Forelimb muscle (tissue), 1 donor: ENCODE data around the gene FAM229B. TPM values are rescaled to one million over a fixed set of nuclear protein-coding genes. Genes with fewer than 3 reads are reported as not detected.
"Not testable (repeated sequence)": the region's sequence is repeated elsewhere in the genome, so short reads cannot be mapped to it uniquely, and the experiment has no call there.

Experiments
- DNase-seq: peaks from one replicate; pipeline ENCODE4 v3.0.0-alpha.2; 2013; ENCODE audit warnings: low read depth
- polyA plus RNA-seq: library from polyadenylated mRNA; unstranded; fragments of 120-200 nt; gene quantifications from one replicate; pipeline ENCODE4 v1.2.1, GENCODE V29; 2013; ENCODE audit not compliant: insufficient read length

The FAM229B gene, protein sequence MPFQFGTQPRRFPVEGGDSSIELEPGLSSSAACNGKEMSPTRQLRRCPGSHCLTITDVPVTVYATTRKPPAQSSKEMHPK
- 19.8 TPM for polyA plus RNA-seq

DNA sequence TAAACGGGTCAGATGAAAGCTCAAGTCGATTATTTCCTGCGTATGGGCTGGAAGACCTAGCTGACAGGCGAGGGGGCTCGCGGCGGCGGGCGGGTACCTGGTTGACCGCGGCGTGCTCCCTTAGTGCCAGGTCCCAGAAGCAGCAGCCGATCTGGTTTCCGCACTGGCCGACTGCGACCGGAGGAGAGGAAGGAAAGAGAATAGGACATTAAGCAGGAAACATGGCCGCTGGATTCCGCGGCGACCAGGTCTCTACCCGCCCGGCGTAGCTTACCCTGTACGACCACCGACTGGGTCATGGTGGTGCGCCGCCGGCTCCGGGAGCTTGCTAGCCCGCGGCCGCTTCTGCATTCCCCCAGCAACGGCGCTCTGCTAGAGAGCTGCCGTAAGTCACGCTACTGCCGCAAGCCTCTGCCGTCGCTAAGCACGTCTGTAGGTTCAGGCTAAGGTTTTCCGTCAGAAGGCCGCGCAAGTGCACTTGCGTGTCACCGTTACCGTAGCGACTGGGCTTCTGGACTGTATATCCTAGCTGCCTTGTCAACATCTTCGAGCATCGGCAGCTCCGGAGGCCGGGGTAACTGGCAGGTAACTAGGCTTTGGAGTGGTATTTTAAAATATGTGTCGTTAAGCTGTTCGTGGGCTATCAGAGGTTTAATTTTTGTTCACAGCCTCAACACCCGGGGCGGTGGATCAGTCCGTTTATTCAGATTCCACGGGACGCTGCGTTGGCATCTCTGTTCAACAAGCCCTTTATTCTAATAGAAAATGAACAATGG is at the start of gene FAM229B, which contains the start of gene TUBE1:
Gene FAM229B (plus strand): TSS at position 456 of the 776 bp plus-strand sequence. CDS start 11,693 bp downstream, outside the sequence.
Gene TUBE1 (minus strand): TSS at position 347 of the 776 bp plus-strand sequence. CDS start 48 bp downstream, at position 299.
- peak; percentile 97 for DNase-seq

DNA sequence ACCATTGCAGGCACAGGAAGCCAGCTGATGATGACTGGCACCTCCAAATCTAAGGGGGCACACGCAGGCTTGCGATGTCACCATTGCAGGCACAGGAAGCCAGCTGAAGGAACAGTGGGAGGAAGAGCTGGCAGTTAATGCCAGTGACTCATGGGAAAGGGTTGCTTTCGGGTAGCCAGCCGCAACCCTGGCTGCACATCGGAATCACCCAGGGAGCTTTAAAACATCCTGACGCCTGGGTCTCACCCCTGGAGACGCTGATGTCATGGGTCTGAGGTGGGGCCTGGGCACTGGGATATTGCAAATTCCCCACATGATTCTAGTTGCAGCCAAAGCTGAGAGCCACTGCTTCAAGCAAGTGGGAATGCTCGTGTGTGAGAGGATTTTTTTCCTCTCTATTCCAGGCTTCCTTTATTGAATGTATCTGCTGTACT is 49.6 kb upstream of the FAM229B start:
- no peak for DNase-seq

DNA sequence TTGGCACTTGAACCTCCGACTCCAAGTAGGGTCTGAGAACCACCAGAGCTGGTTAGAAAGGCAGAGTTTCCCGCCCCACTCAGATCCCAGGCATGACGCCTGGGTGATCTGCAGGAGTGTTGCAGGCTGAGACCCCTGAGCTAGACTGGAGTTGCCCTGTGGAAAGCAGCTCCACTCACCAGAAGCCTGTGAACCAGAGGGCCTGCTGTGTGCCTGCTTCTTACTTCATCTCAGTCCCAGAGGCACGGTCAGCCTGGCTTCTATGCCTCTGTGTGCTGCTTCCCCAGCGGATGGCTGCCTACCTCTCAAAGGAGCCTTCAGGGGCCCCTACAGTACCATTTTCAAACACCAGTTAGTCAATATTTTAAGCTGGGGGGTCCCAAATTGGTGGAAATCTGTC is 49.1 kb upstream of the FAM229B start:
- no peak for DNase-seq

DNA sequence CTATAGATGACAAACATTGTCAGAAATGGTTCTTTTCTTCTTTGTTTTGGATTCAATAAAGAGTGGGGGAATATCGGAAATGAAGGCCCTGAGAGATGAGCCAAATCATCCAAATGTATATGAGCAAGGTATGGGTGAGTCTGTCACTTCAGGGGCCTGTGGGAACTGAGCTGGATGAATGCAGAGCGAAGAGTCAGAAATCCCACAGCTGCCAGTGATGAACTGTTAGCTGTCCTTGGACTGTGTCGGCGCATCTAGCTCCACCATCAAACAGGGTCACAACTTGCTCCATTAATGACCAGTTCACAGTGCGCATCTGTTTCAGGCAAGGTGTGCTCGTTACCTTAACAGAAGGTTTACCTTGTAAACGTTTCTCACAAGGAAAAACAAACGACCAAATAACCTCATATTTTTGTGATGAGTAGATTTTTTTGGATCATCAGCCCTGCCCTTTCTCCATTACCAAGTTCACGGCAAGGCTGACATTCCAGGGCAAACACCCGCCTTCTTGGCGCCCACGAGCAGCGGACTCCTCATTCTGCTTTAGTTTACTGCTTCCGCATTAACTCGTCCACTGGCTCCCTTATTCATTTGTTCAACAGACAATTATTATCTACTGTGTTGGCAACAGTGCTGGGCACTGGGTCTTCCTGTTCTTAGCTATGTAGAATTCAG is 48.5 kb upstream of the FAM229B start:
- DNase-seq = no peak

DNA sequence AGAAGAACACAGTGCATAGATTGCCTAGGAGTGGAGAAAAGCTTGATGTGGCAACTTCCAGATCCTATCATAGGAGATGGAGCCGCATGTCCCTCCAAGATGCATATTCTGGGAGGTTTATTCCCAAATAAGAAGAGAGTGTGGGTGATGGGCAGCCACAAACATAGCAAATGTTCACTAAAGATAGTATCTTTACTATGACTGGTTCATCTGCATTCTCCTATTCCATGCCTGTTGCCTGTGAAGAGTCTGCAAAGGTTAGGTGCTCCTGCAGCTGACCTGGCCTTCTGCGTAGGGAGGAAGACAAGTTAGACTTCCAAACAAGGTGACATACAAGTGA is 48.0 kb upstream of the FAM229B start:
- no peak for DNase-seq

DNA sequence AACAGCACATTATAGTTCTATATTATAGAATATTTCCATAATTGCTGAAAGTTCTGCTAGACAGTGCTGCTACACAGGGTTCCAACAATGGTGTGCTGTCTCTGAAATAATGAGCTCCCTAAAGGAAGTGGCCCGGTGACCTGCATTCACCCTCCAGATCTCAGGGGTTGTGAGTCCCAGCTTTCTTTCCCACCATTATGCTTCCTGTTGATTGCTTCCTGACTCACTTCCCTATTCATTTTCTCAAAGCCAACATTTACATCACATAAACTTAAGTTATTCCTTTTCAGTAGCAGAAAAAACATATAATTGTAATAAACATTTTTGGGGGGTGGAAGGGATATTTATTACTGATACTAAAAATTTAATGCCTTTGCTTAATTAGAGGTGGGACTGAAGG is 46.4 kb upstream of the FAM229B start:
- no peak for DNase-seq

DNA sequence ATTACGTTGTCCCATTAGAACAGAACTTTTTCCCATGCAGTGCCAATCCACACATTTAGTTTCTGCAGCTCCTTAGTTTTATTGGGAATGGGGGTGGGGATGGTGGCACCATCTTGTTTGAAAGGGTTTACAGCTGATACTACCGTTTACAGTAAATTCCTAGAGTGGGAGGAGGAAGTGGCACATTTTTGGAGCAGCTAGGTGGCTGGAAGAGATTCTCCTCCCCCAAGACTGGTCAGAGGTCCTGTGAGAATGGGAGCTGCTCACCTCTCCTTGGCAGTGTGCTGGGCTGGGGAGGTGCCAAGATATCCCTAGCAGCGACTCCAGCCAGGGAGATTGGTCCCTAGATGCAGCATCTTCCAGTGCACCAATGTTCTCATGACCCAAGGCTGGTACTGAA is 45.9 kb upstream of the FAM229B start:
- no peak for DNase-seq

DNA sequence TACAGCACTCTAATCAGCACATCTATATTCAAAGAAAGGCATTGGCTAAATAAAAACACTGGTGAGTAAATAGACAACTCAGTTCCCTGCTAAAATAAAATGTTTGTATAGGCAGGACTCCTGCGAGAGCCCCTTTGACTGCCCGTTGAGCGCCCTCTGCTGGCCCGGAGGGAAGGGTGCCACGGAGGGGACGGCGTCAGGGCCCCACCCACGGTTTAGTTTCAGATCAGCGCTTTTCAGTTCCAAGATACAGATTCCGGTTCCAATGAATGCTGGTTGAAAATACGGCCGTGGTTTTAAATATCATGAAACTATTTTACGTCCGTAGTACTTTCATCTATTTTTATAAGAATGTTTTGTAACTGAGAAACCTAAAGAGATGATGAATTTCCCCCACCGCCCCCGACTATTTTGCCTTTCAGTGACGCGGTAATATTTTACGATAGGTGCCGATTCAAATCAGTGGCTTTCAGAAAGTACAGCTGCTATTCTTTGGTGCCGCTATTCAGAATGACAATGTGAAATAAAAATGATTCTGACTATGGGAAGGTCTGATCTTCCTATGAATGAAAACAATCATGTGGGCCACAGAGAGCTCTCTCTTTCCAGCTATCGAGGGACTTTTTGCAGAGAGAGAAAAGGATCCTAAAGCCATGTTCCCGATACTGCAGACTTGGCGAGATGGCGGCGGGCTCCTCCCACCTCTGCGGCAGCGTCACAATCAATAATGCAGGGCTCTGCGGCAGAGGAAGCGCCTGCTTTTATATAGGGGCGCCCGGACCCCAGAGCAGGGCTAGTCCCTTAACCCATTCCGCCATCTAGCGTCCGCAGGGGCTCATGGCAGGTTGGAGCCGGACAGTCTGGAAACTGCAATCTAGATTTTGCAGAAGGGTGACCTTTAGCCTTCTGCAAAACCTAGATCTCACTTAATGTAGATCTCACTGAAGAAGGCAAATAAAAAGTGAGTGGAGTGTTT is 44.1 kb upstream of the FAM229B start:
- peak; percentile 66 for DNase-seq

DNA sequence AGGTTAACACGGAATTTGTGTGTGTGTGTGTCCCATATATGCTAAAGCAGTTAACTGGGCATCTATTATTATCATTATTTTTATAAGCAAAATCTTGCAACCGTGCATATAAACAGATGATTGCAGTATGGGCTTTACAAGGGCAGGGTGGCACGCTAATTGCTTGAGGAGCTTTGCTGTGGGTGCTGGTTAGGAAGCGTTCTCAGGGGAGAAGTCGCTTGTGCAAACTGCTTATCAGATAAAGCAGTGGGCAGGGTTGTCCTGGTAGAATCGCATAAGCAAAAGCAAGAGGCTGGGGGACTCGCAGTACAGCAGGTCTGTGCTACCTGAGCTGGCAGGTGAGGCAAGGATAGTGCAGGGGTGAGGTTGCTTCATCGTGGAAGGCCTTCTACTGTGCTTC is 43.2 kb upstream of the FAM229B start:
- DNase-seq = no peak

DNA sequence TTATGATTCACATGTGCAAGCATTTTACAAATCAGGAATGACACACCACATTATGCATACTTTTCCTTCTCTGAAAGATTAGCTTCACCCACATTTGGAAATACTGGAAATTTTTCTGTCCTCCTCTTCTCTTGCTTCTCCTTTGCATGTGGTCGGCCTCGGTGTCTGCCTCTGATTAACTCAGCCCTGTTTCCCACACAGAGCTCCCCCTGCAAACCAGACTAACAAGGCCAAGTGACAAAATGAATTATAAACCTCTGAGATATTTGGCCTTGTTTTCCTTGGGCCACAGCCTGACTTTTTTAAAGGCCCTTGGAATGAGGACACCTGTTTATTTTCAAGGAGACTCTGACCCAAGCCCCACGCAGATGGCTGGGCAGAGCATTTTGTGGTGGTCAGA is 42.5 kb upstream of the FAM229B start:
- no peak for DNase-seq

DNA sequence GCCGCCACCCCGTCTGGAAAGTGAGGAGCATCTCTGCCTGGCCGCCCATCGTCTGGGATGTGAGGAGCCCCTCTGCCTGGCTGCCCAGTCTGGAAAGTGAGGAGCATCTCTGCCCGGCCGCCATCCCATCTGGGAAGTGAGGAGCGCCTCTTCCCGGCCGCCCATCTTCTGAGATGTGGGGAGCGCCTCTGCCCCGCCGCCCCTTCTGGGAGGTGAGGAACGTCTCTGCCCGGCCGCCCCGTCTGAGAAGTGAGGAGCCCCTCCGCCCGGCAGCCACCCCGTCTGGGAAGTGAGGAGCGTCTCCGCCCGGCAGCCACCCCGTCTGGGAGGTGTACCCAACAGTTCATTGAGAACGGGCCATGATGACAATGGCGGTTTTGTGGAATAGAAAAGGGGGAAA is 39.9 kb upstream of the FAM229B start:
- not testable (repeated sequence) for DNase-seq

DNA sequence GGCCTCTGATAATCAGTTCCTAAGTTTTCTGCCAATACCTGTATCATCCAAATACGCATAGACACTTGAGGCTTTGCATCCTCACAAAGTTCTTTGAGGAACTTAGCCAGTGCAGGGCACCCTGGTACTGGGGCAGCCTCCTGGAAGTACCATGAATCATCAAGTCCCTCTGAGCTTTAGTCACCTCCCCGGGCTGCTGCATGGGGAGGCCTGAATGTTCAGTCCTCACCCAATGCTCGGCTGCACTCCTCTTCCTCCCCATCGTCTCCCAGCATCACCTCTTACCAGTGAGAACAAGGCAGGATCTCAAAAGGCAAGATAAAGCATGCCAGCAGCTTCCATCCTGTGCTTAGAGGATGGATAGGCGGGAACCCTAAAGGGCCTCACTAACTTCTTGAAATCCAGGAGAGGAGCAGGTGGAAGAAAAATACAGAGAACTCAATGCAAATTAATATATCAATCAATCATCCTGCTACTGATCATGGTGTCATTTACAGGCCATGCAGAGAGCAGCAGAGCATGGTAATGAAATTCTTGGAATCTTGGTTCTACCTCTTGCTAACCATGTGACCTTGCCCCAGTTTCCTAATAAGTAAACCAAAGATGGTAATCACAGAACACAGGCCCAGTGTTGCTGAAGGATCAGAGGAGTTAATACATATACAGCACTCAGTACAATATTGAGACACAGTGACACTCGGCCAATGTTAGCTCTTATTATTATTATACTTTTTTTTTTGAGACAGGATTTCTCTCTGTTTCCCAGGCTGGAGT is 38.2 kb upstream of the FAM229B start:
- DNase-seq = no peak

DNA sequence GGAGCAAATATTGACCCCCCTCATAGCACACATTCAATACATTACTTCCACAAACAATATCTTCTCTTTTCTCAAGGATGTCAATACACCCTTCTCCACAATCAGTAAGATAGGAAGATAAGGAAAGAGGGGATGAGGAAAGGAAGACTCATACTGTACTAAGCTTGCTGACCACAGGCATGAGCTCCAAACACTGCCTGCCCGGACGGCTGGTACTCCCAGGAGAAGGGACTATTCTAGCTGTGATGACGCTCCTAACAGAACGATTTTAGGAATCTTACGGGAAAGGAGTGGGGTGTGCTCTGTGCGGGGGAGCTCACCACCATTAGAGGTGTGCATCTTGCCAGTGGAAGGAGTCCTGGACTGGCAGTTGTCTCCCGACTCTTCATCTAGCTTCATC is 37.4 kb upstream of the FAM229B start:
- no peak for DNase-seq

DNA sequence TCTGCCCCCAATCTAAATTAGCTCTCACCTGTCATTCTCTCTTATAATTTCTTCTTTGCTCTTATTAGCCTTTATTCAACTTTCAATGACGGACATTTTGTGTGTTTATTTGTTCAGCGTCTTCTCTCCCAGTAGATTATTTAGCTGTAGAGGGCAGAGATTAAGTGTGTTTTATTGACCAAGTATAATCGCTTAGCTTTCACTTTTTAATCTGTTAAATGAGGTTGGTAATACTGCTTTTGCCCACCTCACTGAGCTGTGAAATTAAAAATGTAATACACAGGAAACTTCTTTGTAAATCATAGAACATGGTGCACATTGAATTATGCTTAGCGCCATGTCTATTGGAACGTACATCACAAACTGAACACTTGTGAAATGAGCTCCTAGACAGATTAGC is 37.0 kb upstream of the FAM229B start:
- DNase-seq = no peak

DNA sequence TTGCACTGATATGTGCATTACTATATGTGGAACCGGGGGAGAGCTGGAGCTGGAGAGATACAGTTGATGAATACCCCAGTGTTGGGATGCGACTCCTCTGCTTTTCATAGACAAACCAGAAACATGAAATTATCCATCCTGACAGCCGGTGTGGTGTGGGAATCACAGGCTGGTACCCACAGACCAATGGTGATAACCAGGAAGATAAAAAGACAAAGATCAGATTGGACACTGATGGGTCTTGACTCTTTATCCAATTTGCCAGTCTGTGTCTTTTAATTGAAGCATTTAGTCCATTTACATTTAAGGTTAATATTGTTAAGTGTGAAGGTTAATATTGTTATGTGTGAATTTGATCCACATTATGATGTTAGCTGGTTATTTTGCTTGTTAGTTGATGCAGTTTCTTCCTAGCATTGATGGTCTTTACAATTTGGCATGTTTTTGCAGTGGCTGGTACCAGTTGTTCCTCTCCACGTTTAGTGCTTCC is 36.1 kb upstream of the FAM229B start:
- not testable (repeated sequence) for DNase-seq

DNA sequence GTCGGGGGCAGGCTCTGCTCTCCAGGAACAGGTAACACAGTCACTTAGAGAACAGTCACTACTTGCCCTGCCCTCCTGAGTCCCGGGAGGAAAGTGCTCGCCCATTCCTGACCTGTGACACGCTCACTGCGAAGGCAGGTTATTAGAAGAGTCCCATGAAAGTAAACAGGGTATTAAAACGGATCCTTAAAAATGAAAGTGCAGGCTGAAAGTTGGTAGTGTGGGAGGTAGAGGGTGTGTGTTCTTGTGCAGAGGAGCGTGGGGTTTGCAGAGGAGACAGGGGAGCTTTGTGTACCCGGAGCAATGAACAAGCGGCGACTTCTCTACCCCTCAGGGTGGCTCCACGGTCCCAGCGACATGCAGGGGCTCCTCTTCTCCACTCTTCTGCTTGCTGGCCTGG is 33.4 kb upstream of the FAM229B start, which contains the start of gene CCN6:
Gene CCN6 (plus strand): TSS at position 104 of the 400 bp plus-strand sequence. CDS start 254 bp downstream, at position 358.
- no peak for DNase-seq

DNA sequence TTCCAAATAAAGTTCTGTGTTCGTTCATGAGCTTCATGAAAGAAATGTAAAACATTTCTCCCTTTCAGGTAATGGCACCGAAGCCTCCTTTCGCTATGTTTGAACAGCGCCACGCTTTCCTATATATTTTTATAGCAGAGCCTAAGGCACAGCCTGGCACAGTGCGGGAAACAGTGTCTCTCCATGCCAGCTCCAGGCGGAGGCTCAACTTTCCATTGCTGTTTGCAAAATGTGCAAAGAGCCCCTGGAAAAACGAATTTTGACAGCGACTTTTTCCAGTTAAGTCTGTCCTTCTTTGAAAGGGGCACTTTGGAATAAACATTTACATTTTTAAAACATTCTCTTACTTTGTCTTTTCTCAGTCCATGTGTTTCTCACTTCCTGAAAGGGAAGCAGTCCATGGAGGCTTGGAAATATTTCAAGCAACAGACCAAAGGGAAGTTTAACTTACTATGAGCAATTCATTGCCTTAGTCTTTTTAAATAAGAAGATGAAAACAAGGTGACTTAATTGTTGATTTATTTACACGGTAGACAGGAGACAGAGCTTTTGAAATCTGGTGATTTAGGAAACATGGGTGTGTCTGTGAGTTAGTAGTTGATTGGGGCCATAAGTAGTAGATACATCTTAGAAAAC is 32.7 kb upstream of the FAM229B start:
- no peak for DNase-seq

DNA sequence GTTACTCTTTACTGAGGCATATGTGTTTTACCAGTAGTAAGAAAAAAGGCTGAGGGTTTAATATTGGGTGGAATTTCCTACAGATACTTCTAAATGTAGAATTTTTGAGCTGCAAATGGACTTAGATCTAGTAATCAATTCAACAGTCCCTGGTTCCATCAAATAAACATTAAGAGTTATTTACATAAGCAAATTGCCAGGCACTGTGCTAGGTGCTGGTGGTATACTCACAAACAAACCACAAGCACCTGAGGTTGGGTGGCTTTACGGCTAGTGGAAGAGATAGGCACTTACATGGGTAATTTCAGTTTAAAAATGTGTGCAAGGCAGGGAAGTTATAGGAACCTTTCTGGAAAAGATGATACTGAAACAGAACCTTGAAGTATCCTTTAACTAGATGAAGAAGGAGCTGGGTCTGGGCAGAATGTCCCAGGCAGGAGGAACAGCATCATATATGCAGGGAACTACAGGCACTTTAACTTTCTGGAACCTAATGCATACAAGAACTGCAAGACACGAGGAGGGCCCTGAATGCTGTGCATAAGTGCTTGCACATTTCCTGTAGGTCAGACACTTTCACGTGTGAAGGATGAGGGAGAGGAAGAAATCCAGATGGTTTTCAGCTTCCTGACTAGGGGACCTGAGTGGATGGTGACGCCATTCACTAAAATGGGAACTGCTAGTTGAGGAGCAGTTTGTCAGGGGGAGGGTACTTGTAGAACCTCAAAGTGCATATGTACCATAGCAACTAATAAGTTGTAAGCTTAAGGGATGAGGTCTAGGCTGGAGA is 29.0 kb upstream of the FAM229B start:
- DNase-seq = no peak

DNA sequence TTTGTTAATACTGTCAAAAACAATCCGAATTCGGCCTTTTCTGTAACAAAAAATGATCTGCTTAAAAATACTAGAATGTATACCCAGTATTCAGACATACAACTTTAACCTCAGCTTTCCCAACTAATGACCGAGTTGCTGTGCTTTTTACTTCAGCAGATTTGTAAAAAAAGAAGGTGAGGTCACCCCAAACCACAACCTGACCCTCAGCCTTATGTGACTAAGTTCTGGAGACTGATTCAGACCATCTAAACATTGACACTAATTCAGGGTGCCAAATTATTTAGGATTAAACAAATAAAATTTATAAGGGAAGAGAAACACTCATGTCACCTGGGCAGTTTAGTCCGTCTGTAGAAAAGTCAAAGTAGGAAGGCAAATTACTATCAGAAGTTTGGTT is 25.8 kb upstream of the FAM229B start:
- DNase-seq = no peak
